ENCODE results near the gene ZNF598.

ZNF598 gene

GRCh38 chr16:1950047-1950446, 59.6 kb downstream of the ZNF598 start:
- DNase-seq (ENCODE audit: insufficient read length) (no peak), FAIRE-seq (no peak)
- TF ChIP-seq POLR2A (IDR thresholded peaks at IDR 0.05; ENCODE audit: low read depth, low read length): no peak
- no peak for TF ChIP-seq POLR2AphosphoS5 (IDR thresholded peaks at IDR 0.05; ENCODE audit: low read depth, low read length)
- no peak for TF ChIP-seq TAF1 (IDR thresholded peaks at IDR 0.05; ENCODE audit: borderline replicate concordance, low read depth, low read length)

DNA sequence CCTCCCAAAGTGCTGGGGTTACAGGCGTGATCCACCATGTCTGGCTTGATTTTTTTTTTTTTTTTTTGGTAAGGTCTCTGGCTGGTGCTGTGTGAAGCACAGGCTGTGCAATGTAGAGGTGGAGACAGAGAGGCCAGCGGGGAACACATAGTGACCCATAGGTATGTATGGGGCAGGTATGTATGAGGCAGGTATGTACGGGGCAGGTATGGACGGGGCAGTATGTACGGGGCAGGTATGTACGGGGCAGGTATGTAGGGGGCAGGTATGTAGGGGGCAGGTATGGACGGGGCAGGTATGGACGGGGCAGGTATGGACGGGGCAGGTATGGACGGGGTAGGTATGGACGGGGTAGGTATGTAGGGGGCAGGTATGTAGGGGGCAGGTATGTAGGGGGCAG, 60.1 kb downstream of the ZNF598 start:
- DNase-seq (ENCODE audit: insufficient read length) (no peak), FAIRE-seq (no peak)
- TF ChIP-seq POLR2AphosphoS5 (IDR thresholded peaks at IDR 0.05; ENCODE audit: low read depth, low read length): no peak
- no peak for TF ChIP-seq TAF1 (IDR thresholded peaks at IDR 0.05; ENCODE audit: borderline replicate concordance, low read depth, low read length)
- no peak for TF ChIP-seq POLR2A (IDR thresholded peaks at IDR 0.05; ENCODE audit: low read depth, low read length)
